Stimulated activated CD4-positive, alpha-beta T cell treated with anti-CD3 and anti-CD28 coated beads, Interleukin-12 subunit alpha, Interleukin-12 subunit beta, amount 100 ng/mL, for 48 hours (primary cell): ENCODE results near the gene ZNF577.

ENCODE experiments used
- DNase-seq, 3 donors: peaks; one replicate each; pipeline ENCODE4 v3.0.0-alpha.2; 2020; ENCODE audit warnings: low read depth in 2 of 3, low spot score in 1 of 3

ZNF577 gene

GRCh38 chr19:51873097-51873496, 14.7 kb downstream of the ZNF577 start:
- DNase-seq, result no peak

- no peak for DNase-seq
Observed at GRCh38 chr19:51861870-51862622, 25.7 kb downstream of the ZNF577 start.

GRCh38 chr19:51837145-51837544, 50.6 kb downstream of the ZNF577 start:
- DNase-seq, result no peak

GRCh38 chr19:51830274-51830673, 57.5 kb downstream of the ZNF577 start:
- DNase-seq, result no peak

DNA sequence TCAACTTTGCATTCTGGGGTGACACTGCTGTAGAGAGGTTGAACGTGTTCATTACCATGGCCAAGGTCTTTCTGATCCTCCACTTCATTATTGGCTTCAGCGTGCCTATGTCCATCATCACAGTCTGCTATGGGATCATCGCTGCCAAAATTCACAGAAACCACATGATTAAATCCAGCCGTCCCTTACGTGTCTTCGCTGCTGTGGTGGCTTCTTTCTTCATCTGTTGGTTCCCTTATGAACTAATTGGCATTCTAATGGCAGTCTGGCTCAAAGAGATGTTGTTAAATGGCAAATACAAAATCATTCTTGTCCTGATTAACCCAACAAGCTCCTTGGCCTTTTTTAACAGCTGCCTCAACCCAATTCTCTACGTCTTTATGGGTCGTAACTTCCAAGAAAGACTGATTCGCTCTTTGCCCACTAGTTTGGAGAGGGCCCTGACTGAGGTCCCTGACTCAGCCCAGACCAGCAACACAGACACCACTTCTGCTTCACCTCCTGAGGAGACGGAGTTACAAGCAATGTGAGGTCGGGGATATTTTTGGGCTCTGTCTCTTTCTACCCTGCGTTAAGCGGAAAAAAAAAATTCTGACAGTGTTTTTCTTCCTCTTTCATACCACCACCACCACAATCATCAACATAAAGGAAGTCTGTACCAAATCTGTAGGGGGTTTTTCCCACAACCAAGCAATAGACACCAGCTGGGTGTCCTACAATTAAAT, 63.3 kb downstream of the ZNF577 start:
- DNase-seq, result no peak

- no peak for DNase-seq
Observed at GRCh38 chr19:51822946-51823345, 64.8 kb downstream of the ZNF577 start.

- DNase-seq, result no peak
Observed at GRCh38 chr19:51822325-51822724, 65.4 kb downstream of the ZNF577 start.

GRCh38 chr19:51821921-51822320, 65.8 kb downstream of the ZNF577 start:
- DNase-seq, result no peak

GRCh38 chr19:51821456-51821855, 66.3 kb downstream of the ZNF577 start:
- no peak for DNase-seq
